ENCODE data around the gene IL1RAP. TPM values are rescaled to one million over a fixed set of nuclear protein-coding genes. Genes with fewer than 3 reads are reported as not detected.

Gene IL1RAP
- total and polyA plus RNA-seq, 2 experiments from 2014 or later: 3.6 to 5.0 TPM

- no peak for DNase-seq (ENCODE audit: low spot score)
- Mint-ChIP-seq H3K27ac (no peak overlapping the region), H3K4me1 (peaks cover 14% of the 10 kb centered on the region; the same call in 2 of the 3 replicates), H3K9me3 (no peaks in the 10 kb centered on the region), H3K36me3 (ENCODE audit: low read depth) (no peaks in the 10 kb centered on the region), H3K27me3 (ENCODE audit: insufficient read depth, low read depth, poor library complexity) (no peaks in the 10 kb centered on the region), H3K4me3 (no peak overlapping the region)
- Histone ChIP-seq H3K79me2 (replicated peaks; ENCODE audit: insufficient read depth) (no peaks in the 10 kb centered on the region), H3K4me3 (no peak overlapping the region), H3K27me3 (ENCODE audit: insufficient read depth) (no peaks in the 10 kb centered on the region), H3K9me2 (ENCODE audit: insufficient read depth) (no peaks in the 10 kb centered on the region), H3K27ac (ENCODE audit: low read depth) (no peak overlapping the region), H4K20me1 (replicated peaks; ENCODE audit: insufficient read depth) (no peaks in the 10 kb centered on the region), H3K36me3 (ENCODE audit: insufficient read depth) (no peaks in the 10 kb centered on the region), H2AFZ (no peak overlapping the region), H3K4me1 (ENCODE audit: insufficient read depth) (0 out of 2 replicates have a peak, but pooled peaks cover 5% of the 10 kb centered on the region), H3F3A (replicated peaks; ENCODE audit: low read depth) (no peaks in the 10 kb centered on the region), H3K4me2 (no peak overlapping the region)
- ATAC-seq: no peak
- no peak for TF ChIP-seq CTCF (conservative IDR thresholded peaks at IDR 0.05; ENCODE audit: low read depth in 2 of 2)
- TF ChIP-seq CREB1 (CRISPR knock-in tag; IDR thresholded peaks at IDR 0.05; ENCODE audit: low read depth): no peak
- TF ChIP-seq EZH2phosphoT487 (IDR thresholded peaks at IDR 0.05; ENCODE audit: unreplicated experiment): no peak
- TF ChIP-seq NANOG (IDR thresholded peaks at IDR 0.05; ENCODE audit: borderline replicate concordance): no peak
- no peak for TF ChIP-seq STAT1 (IDR thresholded peaks at IDR 0.05; ENCODE audit: unreplicated experiment)
- no peak for TF ChIP-seq ETS1 (IDR thresholded peaks at IDR 0.05)
- no peak for TF ChIP-seq EZH2 (IDR thresholded peaks at IDR 0.05; ENCODE audit: low read depth, unreplicated experiment)
Observed at GRCh38 chr3:190526787-190527762, 13.2 kb downstream of the IL1RAP start.

- Histone ChIP-seq H3K4me2 (no peak overlapping the region), H4K20me1 (replicated peaks; ENCODE audit: insufficient read depth) (no peaks in the 10 kb centered on the region), H3K9me2 (ENCODE audit: insufficient read depth) (no peaks in the 10 kb centered on the region), H3F3A (replicated peaks; ENCODE audit: low read depth) (no peaks in the 10 kb centered on the region), H3K27ac (ENCODE audit: low read depth) (no peak overlapping the region), H3K36me3 (ENCODE audit: insufficient read depth) (no peaks in the 10 kb centered on the region), H3K4me3 (no peak overlapping the region), H3K4me1 (ENCODE audit: insufficient read depth) (no peaks in the 10 kb centered on the region), H3K27me3 (ENCODE audit: insufficient read depth) (no peaks in the 10 kb centered on the region), H2AFZ (no peak overlapping the region), H3K79me2 (replicated peaks; ENCODE audit: insufficient read depth) (no peaks in the 10 kb centered on the region)
- DNase-seq (ENCODE audit: low spot score) (no peak), ATAC-seq (no peak)
- Mint-ChIP-seq H3K4me3 (no peak overlapping the region), H3K36me3 (ENCODE audit: low read depth) (no peaks in the 10 kb centered on the region), H3K9me3 (no peaks in the 10 kb centered on the region), H3K27me3 (ENCODE audit: insufficient read depth, low read depth, poor library complexity) (no peaks in the 10 kb centered on the region), H3K4me1 (peaks cover 6% of the 10 kb centered on the region; the same call in 2 of the 3 replicates), H3K27ac (no peak overlapping the region; the same call in 1 of the 2 replicates)
- TF ChIP-seq ZNF114 (CRISPR knock-in tag; IDR thresholded peaks at IDR 0.05) (no peak), JUNB (IDR thresholded peaks at IDR 0.05; ENCODE audit: unreplicated experiment) (no peak), POLR2AphosphoS5 (IDR thresholded peaks at IDR 0.05; ENCODE audit: low read depth) (no peak), CREB1 (CRISPR knock-in tag; IDR thresholded peaks at IDR 0.05; ENCODE audit: low read depth) (no peak), EZH2 (IDR thresholded peaks at IDR 0.05; ENCODE audit: low read depth, unreplicated experiment) (no peak), CTCF (conservative IDR thresholded peaks at IDR 0.05; ENCODE audit: low read depth in 2 of 2) (no peak), NANOG (IDR thresholded peaks at IDR 0.05; ENCODE audit: borderline replicate concordance) (no peak), EZH2phosphoT487 (IDR thresholded peaks at IDR 0.05; ENCODE audit: unreplicated experiment) (no peak), STAT1 (IDR thresholded peaks at IDR 0.05; ENCODE audit: unreplicated experiment) (no peak), ETS1 (IDR thresholded peaks at IDR 0.05) (no peak), REST (IDR thresholded peaks at IDR 0.05; ENCODE audit: unreplicated experiment) (no peak), ZNF331 (CRISPR knock-in tag; IDR thresholded peaks at IDR 0.05; ENCODE audit: low read depth) (no peak)
Observed at GRCh38 chr3:190528706-190529105, 14.8 kb downstream of the IL1RAP start.
